GM18499 (cell line): ENCODE results near the gene SCIN.
"Not testable (repeated sequence)": the region's sequence is repeated elsewhere in the genome, so short reads cannot be mapped to it uniquely, and the experiment has no call there.

Experiments used
- ATAC-seq: cut with Tn5 transposase; IDR thresholded peaks from one replicate; pipeline ENCODE4 v1.9.1; 2021; ENCODE audit warnings: moderate number of reproducible peaks; ENCODE audit not compliant: insufficient read depth, unreplicated experiment

The SCIN gene

GRCh38 chr7:12643644-12644043 is 73.1 kb downstream of the SCIN start:
- no peak for ATAC-seq

GRCh38 chr7:12645212-12645611 is 74.7 kb downstream of the SCIN start:
- not testable (repeated sequence) for ATAC-seq

- no peak for ATAC-seq
These were observed 75.6 kb downstream of the SCIN start for GRCh38 chr7:12646139-12646538.

DNA sequence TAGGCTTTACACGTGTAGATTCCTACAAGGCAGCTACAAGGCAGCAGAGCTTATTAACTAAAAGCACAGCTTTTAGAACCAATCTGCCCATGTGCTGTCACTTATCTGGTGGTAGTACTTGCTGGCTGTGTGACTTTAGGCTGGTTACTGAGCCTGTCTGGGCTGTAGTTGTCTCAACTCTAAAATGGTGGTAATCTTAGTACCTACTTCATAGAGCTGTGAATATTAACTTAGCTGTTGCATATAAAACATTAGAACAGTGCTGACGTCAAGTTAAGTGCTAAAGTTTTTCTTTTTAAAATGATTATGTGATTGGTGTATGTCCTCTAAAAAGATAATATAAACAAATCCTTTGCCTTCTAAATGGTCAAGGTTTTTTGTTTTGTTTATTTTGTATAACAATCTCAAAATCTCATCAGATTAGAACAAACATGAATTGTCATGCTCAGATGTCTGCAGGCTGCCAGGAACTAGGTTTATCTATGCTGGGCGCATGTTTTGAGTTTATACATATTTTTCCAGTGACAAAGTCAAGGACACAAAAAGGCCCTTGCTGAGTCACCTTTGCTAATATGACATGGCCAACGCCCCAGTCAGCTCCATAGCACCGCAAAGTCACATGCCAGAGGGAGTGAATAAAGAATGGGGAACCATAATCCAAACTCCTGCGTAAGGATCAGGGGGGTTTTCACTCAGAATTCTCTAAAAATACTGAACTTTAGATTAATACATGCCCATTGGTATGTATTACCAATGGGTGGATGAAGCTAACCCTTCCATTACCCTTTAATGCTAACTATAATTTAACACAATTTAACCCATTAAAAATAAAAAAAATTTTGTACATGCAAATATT is 77.1 kb downstream of the SCIN start:
- no peak for ATAC-seq

DNA sequence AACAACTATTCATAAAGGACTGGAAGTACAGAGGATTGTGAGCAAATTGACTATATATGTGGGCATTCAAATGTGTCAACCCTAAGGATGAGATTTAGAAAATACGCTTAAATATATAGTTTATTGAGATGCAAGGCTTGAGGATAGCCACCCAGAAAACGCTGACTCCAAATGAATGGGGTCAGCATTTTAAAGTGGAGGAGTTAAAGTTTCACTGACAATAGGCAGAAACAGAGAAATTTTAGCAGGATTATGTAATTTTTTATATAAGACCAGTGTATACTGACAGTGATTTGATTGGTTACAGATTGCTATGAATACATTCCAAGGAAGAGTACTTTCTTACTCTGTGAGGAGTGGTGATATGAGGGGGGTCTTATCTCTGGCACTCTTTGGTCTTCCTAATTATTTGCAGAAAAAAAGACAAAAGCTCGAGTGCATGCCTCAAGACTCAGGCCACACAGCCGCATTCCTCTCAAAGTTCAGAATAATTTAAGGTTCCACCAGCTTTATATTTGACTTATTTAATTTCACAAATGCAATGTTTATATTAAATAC is 78.3 kb downstream of the SCIN start:
- no peak for ATAC-seq

DNA sequence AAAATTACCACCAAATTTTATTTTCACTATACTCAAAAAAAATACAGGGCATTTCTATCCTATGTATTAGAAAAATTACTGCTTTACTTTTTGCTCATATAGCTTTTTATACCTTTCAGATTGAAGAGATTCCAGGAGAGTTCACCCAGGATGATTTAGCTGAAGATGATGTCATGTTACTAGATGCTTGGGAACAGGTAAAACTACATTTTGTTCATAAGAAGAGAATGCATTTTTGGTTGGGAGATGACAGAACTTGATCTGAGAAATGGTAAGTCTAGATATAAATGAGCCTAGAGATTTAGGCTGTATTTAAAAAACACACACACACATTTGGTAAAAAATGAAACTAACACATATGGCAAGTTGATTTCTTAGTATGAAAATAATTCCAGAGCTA is 78.8 kb downstream of the SCIN start:
- ATAC-seq, result no peak

DNA sequence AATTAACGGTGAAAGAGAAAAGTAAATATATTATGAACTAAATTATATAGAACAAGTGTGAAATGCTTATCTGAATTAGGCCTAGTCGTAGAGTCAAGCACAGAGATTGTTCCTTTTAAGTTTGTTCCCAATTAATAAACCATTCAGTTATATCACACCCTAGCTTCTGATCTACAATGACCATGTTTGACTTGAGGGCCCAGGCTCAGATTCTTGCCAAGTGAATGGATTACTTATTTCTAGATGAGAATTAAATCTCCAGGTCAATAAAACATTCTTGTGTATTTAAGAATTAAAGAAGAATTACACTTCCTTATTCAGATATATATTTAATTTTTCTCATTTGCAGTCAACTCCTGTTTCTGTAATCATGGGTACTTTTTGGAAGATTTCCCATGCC is 79.6 kb downstream of the SCIN start:
- ATAC-seq, result no peak

DNA sequence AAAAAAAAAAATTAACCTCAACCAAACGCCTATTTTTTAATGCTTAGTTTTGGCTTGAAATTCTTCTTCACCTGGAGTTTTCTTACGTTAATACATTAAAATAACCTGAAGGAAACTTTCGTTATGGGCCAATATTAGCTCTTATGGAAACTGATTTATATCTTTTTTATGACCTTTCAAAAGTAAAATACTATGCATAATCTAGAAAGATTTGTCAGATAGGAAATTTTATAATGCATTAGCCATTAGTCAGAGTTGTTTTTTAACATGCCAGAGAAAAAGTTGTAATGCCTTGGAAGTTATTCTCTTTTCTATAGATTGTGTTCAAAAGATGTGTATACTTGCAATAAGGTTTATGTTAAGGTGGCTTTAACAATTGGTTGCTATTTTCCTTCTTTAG is 82.6 kb downstream of the SCIN start:
- no peak for ATAC-seq

DNA sequence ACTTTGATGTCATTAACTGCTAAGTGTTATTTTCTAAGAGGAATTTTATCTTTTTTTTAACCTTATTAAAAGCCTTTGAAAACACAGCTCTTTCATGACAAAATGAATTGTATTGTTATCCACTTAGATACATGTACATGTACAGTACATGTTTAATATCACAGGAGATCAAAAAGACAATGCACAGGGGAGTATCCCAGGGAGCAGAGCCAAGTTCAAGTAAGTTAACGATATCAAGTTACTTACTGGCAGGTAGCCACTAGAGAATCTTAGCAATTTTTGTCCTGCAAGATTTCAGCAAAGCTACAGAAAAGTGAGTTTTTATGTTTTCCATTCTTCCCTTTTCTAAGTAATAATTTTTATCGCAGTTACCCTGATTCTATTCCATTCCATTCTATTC is 83.0 kb downstream of the SCIN start:
- ATAC-seq, result no peak

DNA sequence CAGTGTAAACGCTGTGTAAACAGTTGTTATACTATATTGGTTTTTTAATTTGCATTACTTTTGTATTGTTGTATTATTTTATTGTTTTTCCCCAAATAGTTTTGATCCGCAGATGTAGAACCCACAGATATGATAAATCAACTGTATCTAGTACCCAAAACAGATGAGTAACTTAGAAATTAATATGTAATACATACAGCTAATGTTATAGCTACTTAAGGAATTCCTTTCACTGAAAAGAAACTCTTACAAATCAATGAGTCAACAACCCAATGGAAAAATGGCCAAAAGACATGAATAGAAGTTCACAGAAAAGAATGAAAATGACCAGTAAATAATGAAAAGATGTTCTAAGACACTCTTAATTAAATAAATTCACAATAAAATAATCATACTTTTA is 84.6 kb downstream of the SCIN start:
- ATAC-seq, result no peak

GRCh38 chr7:12660423-12660822 is 89.9 kb downstream of the SCIN start:
- not testable (repeated sequence) for ATAC-seq

DNA sequence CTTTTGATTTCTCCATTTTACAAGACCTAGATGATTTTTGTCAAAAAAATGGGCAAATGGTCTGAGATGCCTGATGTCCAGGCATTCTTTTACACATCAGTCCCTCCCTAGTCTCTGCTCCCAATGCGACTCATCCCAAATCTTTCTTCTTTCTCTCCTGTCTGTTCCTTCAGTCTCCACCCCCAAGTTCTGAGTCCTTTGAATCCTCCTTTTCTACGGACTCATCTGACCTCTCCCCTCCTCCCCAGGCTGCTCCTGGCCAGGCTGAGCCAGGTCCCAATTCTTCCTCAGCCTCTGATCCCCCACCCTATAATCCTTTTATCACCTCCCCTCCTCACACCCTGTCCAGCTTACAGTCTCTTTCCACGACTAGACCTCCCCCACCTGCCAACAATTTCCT is 90.5 kb downstream of the SCIN start:
- not testable (repeated sequence) for ATAC-seq

DNA sequence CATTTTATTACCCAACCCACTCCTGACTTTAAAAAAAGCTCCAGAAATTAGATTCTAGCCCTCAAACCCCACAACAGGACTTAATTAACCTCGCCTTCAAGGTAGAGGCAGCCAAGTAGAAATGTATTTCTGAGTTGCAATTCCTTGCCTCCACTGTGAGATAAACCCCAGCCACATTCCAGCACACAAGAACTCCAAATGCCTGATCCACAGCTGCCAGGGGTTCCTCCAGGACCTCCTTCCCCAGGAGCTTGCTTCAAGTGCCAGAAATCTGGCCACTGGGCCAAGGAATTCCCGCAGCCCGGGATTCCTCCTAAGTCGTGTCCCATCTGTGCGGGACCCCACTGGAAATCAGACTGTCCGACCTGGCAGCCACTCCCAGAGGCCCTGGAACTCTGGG is 91.1 kb downstream of the SCIN start:
- no peak for ATAC-seq

DNA sequence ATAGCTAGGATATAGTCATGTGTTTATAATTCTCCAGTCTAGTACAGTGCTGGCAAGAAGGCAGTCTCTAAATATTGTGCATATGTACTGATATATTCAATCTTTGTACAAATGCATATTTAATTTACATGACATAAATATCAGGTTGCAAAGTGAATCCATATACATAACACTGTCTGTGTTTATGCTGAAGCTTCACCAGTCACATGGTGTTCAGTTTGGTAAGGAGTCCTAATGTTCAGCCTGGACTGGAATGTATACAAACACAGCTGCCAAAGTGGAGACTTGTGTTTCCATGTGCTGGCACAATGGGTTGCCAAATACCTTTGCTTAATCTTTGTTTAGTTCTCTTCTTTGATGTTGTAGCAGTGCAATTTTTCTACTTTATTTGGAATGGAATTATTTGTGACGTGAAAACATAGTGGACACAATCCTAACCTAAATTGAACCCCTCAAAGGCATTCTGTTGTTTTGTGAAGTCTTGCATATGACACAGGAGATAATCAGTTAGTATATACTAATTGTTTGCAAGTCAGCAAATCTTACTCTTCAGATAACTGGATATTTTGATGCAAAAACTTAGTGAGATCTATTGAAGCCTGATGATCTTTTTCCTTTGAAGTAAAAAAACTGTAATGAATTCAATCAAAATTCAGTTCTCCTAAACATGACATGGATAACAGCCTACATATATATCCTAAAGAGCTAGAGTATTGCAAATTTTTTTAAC is 99.6 kb downstream of the SCIN start:
- no peak for ATAC-seq

GRCh38 chr7:12670743-12671520 is 100.4 kb downstream of the SCIN start:
- ATAC-seq, result no peak

- not testable (repeated sequence) for ATAC-seq
These were observed 102.9 kb downstream of the SCIN start for GRCh38 chr7:12673436-12673835.

DNA sequence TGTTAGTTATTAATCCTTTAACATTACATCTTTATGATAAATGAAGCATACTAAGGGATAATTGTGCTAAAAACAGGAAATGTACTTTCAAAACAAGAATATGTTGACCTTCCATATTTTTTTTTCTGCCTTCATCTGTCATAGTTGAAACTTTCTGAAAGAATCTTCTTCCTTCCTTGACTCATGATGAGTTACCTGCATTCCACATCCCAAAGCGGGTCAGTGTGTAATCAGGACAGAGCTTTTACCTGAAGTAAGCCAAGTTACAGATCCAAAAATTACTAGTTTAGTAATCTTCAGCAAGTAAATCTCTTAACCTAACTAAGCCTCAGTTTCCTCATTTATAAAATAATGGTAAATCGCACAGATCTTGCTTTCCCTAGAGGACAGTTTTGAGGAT is 103.5 kb downstream of the SCIN start:
- ATAC-seq, result no peak

- no peak for ATAC-seq
These were observed 104.3 kb downstream of the SCIN start for GRCh38 chr7:12674861-12675260.

- no peak for ATAC-seq
These were observed 113.4 kb downstream of the SCIN start for GRCh38 chr7:12683678-12684585.

- ATAC-seq, result no peak
These were observed 114.2 kb downstream of the SCIN start for GRCh38 chr7:12684733-12685132.
